DOHH2 (cell line): Measurements from ENCODE around the gene PSMD11.

ENCODE experiments used
- H3F3A ChIP-seq: fragments of 200-600 bp; sonication (generic), shearing (Covaris generic); 2 replicates; pipeline ENCODE4 v1.6.0; 2016; ENCODE audit warnings: antibody characterized with exemption, mild to moderate bottlenecking; ENCODE audit not compliant: control insufficient read depth, insufficient read depth
- H3K27ac ChIP-seq: fragments of 200-600 bp; sonication (generic); 2 replicates; pipeline ENCODE4 v1.5.1; 2014; ENCODE audit warnings: low read depth, mild to moderate bottlenecking, low read length, moderate library complexity
- H3K27me3 ChIP-seq: fragments of 200-600 bp; sonication (generic); 2 replicates; pipeline ENCODE4 v1.6.1; 2014; ENCODE audit warnings: mild to moderate bottlenecking, low read length, mixed read lengths; ENCODE audit not compliant: control insufficient read depth
- H3K36me3 ChIP-seq: fragments of 200-600 bp; sonication (generic); 2 replicates; pipeline ENCODE4 v1.6.1; 2014; ENCODE audit warnings: mild to moderate bottlenecking, low read length, moderate library complexity, mixed read lengths; ENCODE audit not compliant: control insufficient read depth
- H3K4me1 ChIP-seq: fragments of 200-600 bp; sonication (generic); 2 replicates; pipeline ENCODE4 v1.6.1; 2014; ENCODE audit warnings: mild to moderate bottlenecking, low read length, mixed read lengths; ENCODE audit not compliant: control insufficient read depth
- H3K4me2 ChIP-seq: fragments of 200-600 bp; sonication (generic); 2 replicates; pipeline ENCODE4 v1.6.0; 2014; ENCODE audit warnings: mild to moderate bottlenecking, low read length, moderate library complexity
- H3K4me3 ChIP-seq: fragments of 200-600 bp; sonication (generic); 2 replicates; pipeline ENCODE4 v1.5.1; 2014; ENCODE audit warnings: mild to moderate bottlenecking, low read length, mixed read lengths
- H3K79me2 ChIP-seq: fragments of 200-600 bp; sonication (generic); 2 replicates; pipeline ENCODE4 v1.6.1; 2014; ENCODE audit warnings: mild to moderate bottlenecking, low read length, mixed read lengths; ENCODE audit not compliant: control insufficient read depth
- H3K9me2 ChIP-seq: fragments of 200-600 bp; sonication (generic); replicated peaks from 2 replicates; pipeline ENCODE4 v1.6.1; 2014; ENCODE audit warnings: mild to moderate bottlenecking, low read length, mixed read lengths; ENCODE audit not compliant: control insufficient read depth
- H3K9me3 ChIP-seq: fragments of 200-600 bp; sonication (generic); 2 replicates; pipeline ENCODE4 v1.6.1; 2014; ENCODE audit warnings: antibody characterized with exemption, low read length, mixed read lengths; ENCODE audit not compliant: control insufficient read depth, insufficient read depth
- H4K20me1 ChIP-seq: fragments of 200-600 bp; sonication (generic); 2 replicates; pipeline ENCODE4 v1.6.0; 2014; ENCODE audit warnings: low read depth, mild to moderate bottlenecking, antibody characterized with exemption, low read length, moderate library complexity; ENCODE audit not compliant: control insufficient read depth, insufficient read depth
- CTCF ChIP-seq: fragments of 200-600 bp; sonication (generic); IDR thresholded peaks from one replicate; pipeline ENCODE4 v1.5.1; 2014; ENCODE audit warnings: antibody characterized with exemption, mild to moderate bottlenecking, low read depth, low read length; ENCODE audit not compliant: poor library complexity, severe bottlenecking
- EZH2phosphoT487 ChIP-seq: fragments of 200-600 bp; sonication (generic); IDR thresholded peaks from 2 replicates; pipeline ENCODE4 v1.6.1; 2017; ENCODE audit warnings: borderline replicate concordance, mild to moderate bottlenecking, antibody characterized with exemption, low read length, moderate library complexity, mixed read lengths

The PSMD11 gene

GRCh38 chr17:32486701-32487472, 42.6 kb downstream of the PSMD11 start, which contains the start of gene CDK5R1:
TSS of gene CDK5R1 (plus strand) at chr17:32486993. CDS start at chr17:32487621, 628 bp downstream.
- no peaks in the 10 kb centered on the region for H3K9me3 ChIP-seq
- TF ChIP-seq CTCF, result no peak
- TF ChIP-seq EZH2phosphoT487, result no peak
- no peaks in the 10 kb centered on the region for H3K79me2 ChIP-seq
- H3K4me3 ChIP-seq, result peak within 1 kb of the TSS; percentile 60
- peak within 1 kb of the TSS; percentile 59 for H3K4me2 ChIP-seq
- H4K20me1 ChIP-seq, result no peaks in the 10 kb centered on the region
- H3F3A ChIP-seq, result peaks cover 28% of the 10 kb centered on the region
- H3K9me2 ChIP-seq, result no peaks in the 10 kb centered on the region
- peaks cover 10% of the 10 kb centered on the region for H3K36me3 ChIP-seq
- H3K27ac ChIP-seq, result no peak within 1 kb of the TSS
- peaks cover 22% of the 10 kb centered on the region for H3K4me1 ChIP-seq
- H3K27me3 ChIP-seq, result no peaks in the 10 kb centered on the region

GRCh38 chr17:32487473-32488176, 43.3 kb downstream of the PSMD11 start:
- Histone ChIP-seq H3K27ac (no peak overlapping the region), H3K9me3 (no peaks in the 10 kb centered on the region), H3K27me3 (no peaks in the 10 kb centered on the region), H3K9me2 (no peaks in the 10 kb centered on the region), H3K36me3 (peaks cover 4% of the 10 kb centered on the region), H3K4me1 (peaks cover 22% of the 10 kb centered on the region), H3K4me3 (peak overlapping the region; percentile 60), H3K79me2 (no peaks in the 10 kb centered on the region), H3K4me2 (peak overlapping the region; percentile 59), H3F3A (peaks cover 20% of the 10 kb centered on the region), H4K20me1 (no peaks in the 10 kb centered on the region)
- TF ChIP-seq EZH2phosphoT487 (no peak), CTCF (no peak)

GRCh38 chr17:32488177-32488542, 43.9 kb downstream of the PSMD11 start:
- Histone ChIP-seq H3K4me1 (peaks cover 24% of the 10 kb centered on the region), H3K36me3 (no peaks in the 10 kb centered on the region), H3K9me3 (no peaks in the 10 kb centered on the region), H3K9me2 (no peaks in the 10 kb centered on the region), H3K79me2 (no peaks in the 10 kb centered on the region), H3K4me3 (no peak overlapping the region), H3K27me3 (no peaks in the 10 kb centered on the region), H3F3A (peaks cover 15% of the 10 kb centered on the region), H3K27ac (no peak overlapping the region), H3K4me2 (no peak overlapping the region), H4K20me1 (no peaks in the 10 kb centered on the region)
- no peak for TF ChIP-seq EZH2phosphoT487
- no peak for TF ChIP-seq CTCF
